Adrenal gland (tissue), 5 donors: ENCODE data around the gene GRM4.

Experiments used
- POLR2A ChIP-seq, 2 donors: fragments of 450-650 bp; IDR thresholded peaks; one replicate each; pipeline ENCODE4 v1.6.1; 2017; ENCODE audit warnings: antibody characterized with exemption in 2 of 2, mild to moderate bottlenecking in 2 of 2, moderate library complexity in 1 of 2
- TF ChIP-seq, protein P1 (sequence below), 6 experiments: fragments of 450-650 bp in 4 of 6; fragments of 200-600 bp in 2 of 6; sonication (generic) in 1 of 6; IDR thresholded peaks; 1 replicate in 5 of 6; 2 replicates in 1 of 6; pipeline versions ENCODE4 v1.5.1 to v1.8.0; 2016 to 2021; ENCODE audit warnings: antibody characterized with exemption in 6 of 6, mild to moderate bottlenecking in 2 of 6, moderate library complexity in 1 of 6
- donor health status: DM: no; HTN: no; CAD: no.

DNA sequence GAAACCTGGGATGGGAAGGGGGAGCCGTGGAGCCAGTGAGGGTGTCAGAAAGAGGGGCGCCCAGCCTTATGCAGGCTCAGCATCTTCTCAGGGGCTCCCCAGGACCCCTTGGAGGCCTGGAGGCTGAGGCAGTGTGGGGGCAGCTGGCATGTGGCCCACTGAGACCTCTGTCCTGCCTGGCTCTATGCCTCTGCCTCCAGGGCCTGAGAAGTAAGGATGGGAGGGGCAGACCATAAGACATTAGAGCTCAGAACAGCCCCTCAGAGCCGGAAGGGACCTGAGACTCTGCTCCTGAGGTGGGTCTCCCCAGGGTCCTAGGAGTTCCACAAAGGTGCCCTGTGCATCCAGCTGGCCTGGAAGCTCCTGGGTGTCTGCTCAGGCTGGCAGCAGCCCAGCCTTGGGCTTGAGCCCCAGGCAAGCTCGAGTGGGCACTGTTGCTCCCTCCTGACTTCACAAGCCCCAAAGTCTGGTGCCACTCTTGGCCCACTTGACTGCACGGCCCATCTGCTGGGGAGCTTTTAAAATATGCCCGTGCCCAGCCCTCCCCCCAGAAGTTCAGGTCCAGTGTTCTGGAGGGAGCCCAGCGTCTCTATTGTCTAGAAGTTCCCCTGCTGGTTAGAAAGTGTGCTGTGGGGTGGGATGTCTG is 126.8 kb downstream of the GRM4 start:
- no peak for TF ChIP-seq POLR2A (IDR thresholded peaks at IDR 0.05)
- TF ChIP-seq, protein P1, sequence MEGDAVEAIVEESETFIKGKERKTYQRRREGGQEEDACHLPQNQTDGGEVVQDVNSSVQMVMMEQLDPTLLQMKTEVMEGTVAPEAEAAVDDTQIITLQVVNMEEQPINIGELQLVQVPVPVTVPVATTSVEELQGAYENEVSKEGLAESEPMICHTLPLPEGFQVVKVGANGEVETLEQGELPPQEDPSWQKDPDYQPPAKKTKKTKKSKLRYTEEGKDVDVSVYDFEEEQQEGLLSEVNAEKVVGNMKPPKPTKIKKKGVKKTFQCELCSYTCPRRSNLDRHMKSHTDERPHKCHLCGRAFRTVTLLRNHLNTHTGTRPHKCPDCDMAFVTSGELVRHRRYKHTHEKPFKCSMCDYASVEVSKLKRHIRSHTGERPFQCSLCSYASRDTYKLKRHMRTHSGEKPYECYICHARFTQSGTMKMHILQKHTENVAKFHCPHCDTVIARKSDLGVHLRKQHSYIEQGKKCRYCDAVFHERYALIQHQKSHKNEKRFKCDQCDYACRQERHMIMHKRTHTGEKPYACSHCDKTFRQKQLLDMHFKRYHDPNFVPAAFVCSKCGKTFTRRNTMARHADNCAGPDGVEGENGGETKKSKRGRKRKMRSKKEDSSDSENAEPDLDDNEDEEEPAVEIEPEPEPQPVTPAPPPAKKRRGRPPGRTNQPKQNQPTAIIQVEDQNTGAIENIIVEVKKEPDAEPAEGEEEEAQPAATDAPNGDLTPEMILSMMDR (IDR thresholded peaks at IDR 0.05), result no peak
